ENCODE measurements around the gene FAM135A. TPM values are rescaled to one million over a fixed set of nuclear protein-coding genes. Genes with fewer than 3 reads are reported as not detected.

Gene FAM135A
- total and polyA plus RNA-seq, 9 of the 15 experiments (the other 6 are each of a cell fraction or from before 2014, with no cell fraction given): 7.4 to 32.9 (median 19.2) TPM

DNA sequence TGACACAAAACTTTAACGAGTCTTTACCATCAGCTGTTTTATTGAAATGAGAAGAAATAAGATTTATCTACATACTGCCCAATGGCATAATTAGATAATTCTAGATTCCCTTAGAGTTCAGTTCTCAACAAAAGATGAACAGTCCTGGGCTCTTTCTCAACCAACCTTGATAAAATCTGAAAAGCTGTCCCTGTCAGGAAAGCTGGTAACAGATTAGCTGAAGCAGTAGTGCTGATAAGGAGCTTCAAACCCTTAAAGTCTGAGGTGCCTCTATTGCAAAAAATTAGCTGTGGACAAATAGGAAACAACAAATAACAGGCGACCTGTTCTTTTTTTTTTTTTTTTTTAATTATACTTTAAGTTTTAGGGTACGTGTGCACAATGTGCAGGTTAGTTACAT is 35.9 kb upstream of the FAM135A start (continued):
- TF ChIP-seq ZNF707 (CRISPR knock-in tag; conservative IDR thresholded peaks at IDR 0.05): no peak
- no peak for TF ChIP-seq ZNF3 (CRISPR knock-in tag; IDR thresholded peaks at IDR 0.05)
- TF ChIP-seq ZNF436 (CRISPR knock-in tag; IDR thresholded peaks at IDR 0.05): no peak
- no peak for TF ChIP-seq FOXK2 (conservative IDR thresholded peaks at IDR 0.05 in 1 of 2, IDR thresholded peaks at IDR 0.05 in 1 of 2; ENCODE audit: low read depth in 2 of 2)
- TF ChIP-seq ZBTB8A (IDR thresholded peaks at IDR 0.05; ENCODE audit: partially characterized antibody): no peak
- TF ChIP-seq RCOR1 (IDR thresholded peaks at IDR 0.05; ENCODE audit: borderline replicate concordance in 1 of 2, low read depth in 2 of 2, low read length in 2 of 2): peak in 1 of 2 experiments; percentile 60; a peak in 1 of 4 replicates
- no peak for TF ChIP-seq ZFP30 (CRISPR knock-in tag; IDR thresholded peaks at IDR 0.05; ENCODE audit: borderline replicate concordance)
- TF ChIP-seq C11orf30 (IDR thresholded peaks at IDR 0.05; ENCODE audit: low read depth): no peak
- peak; percentile 43 for TF ChIP-seq TAL1 (IDR thresholded peaks at IDR 0.05)
- no peak for TF ChIP-seq PTTG1 (tag; IDR thresholded peaks at IDR 0.05; ENCODE audit: low read depth)
- no peak for TF ChIP-seq ZEB2 (IDR thresholded peaks at IDR 0.05)
- no peak for TF ChIP-seq ZFP91 (CRISPR knock-in tag; IDR thresholded peaks at IDR 0.05)
- peak; percentile 53; the same call in 1 of the 2 replicates for TF ChIP-seq SOX6 (IDR thresholded peaks at IDR 0.05)
- TF ChIP-seq, protein P1, sequence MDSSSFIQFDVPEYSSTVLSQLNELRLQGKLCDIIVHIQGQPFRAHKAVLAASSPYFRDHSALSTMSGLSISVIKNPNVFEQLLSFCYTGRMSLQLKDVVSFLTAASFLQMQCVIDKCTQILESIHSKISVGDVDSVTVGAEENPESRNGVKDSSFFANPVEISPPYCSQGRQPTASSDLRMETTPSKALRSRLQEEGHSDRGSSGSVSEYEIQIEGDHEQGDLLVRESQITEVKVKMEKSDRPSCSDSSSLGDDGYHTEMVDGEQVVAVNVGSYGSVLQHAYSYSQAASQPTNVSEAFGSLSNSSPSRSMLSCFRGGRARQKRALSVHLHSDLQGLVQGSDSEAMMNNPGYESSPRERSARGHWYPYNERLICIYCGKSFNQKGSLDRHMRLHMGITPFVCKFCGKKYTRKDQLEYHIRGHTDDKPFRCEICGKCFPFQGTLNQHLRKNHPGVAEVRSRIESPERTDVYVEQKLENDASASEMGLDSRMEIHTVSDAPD (CRISPR knock-in tag; IDR thresholded peaks at IDR 0.05): no peak
- no peak for TF ChIP-seq GABPB1 (CRISPR knock-in tag; IDR thresholded peaks at IDR 0.05)
- TF ChIP-seq TRIM28 (IDR thresholded peaks at IDR 0.05): no peak
- no peak for TF ChIP-seq ZNF551 (CRISPR knock-in tag; IDR thresholded peaks at IDR 0.05)
- no peak for TF ChIP-seq FOXJ2 (tag; IDR thresholded peaks at IDR 0.05)
- TF ChIP-seq RAD51 (IDR thresholded peaks at IDR 0.05; ENCODE audit: borderline replicate concordance, low read depth): no peak
- TF ChIP-seq, protein P2, sequence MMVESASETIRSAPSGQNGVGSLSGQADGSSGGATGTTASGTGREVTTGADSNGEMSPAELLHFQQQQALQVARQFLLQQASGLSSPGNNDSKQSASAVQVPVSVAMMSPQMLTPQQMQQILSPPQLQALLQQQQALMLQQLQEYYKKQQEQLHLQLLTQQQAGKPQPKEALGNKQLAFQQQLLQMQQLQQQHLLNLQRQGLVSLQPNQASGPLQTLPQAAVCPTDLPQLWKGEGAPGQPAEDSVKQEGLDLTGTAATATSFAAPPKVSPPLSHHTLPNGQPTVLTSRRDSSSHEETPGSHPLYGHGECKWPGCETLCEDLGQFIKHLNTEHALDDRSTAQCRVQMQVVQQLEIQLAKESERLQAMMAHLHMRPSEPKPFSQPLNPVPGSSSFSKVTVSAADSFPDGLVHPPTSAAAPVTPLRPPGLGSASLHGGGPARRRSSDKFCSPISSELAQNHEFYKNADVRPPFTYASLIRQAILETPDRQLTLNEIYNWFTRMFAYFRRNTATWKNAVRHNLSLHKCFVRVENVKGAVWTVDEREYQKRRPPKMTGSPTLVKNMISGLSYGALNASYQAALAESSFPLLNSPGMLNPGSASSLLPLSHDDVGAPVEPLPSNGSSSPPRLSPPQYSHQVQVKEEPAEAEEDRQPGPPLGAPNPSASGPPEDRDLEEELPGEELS (CRISPR knock-in tag; IDR thresholded peaks at IDR 0.05; ENCODE audit: borderline replicate concordance): no peak
- no peak for TF ChIP-seq FOXA1 (IDR thresholded peaks at IDR 0.05; ENCODE audit: borderline replicate concordance)
- 0 out of 2 replicates have a peak, but pooled peaks have one; percentile 15 for TF ChIP-seq JUND (IDR thresholded peaks at IDR 0.05; ENCODE audit: borderline replicate concordance, low read depth, low read length)
- no peak; the same call in 2 of the 3 replicates for TF ChIP-seq JUND (tag; IDR thresholded peaks at IDR 0.05; ENCODE audit: borderline replicate concordance, low read depth, low read length)
